GM21529 (cell line): ENCODE measurements around the gene RASIP1.
"Not testable (repeated sequence)": the region's sequence is repeated elsewhere in the genome, so short reads cannot be mapped to it uniquely, and the experiment has no call there.

Experiments
- ATAC-seq: cut with Tn5 transposase; IDR thresholded peaks from one replicate; pipeline ENCODE4 v1.9.1; 2021; ENCODE audit not compliant: unreplicated experiment

RASIP1 gene

DNA sequence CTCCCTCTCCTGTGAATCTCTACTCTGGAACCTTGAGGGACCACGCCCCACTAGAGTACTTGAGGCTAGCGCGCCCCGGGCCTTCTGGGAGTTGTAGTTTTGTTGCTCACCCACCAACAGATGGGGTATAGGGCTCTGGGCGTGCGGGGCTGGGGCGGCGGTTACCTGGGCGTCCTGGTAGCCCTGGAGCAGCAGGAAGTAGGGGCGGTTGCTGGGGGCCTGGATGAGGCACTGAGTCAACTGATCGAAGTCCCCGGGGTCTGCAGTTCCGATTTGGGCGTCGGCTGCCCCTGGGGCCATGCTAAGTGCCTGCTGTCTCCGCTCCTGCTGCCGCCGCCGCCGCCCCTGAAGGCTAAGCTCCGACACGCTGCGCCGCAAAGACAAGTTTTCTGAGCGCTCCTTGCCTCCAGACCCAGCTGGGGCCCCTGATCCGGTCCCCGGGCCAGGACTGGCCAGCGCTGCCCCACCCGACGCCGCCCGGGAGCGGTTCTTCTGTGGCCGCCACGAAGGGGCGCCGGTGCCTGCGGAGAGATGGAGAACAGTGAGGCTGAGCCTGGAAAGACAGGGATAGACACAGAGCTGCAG is 5.3 kb downstream of the RASIP1 start:
- ATAC-seq, result no peak

DNA sequence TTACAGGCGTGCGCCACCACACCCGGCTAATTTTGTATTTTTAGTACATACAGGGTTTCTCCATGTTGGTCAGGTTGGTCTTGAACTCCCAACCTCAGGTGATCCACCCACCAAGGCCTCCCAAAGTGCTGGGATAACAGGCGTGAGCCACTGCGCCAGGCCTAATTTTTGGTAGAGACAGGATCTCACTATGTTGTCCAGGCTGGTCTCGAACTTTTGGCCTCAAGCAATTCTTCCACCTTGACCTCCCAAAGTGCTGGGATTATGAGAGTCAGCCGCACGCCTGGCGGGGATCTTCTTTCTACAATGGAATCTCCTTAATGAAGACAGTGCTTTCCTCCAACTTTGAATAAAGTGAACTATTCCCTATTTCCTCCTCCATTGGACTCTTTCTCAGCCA is 5.8 kb downstream of the RASIP1 start:
- ATAC-seq, result no peak

DNA sequence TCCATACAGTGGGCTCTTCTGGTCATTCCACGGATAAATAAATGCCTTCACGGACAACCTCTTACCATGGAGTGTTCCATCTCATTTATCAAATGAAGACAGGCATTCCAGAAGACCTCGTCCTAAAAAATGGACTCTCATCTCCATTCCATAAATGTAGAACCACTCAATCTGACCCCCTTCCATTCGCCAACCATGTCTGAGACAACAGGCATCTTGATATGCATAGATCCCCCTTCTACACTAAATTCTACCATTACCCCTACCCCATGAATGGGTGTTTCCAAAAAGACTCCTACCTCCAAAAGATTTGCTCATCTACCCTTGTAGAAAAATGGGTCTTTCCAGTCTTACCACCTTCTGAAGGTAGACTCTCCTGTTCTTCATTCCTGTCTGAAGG is 9.0 kb downstream of the RASIP1 start:
- ATAC-seq, result no peak

DNA sequence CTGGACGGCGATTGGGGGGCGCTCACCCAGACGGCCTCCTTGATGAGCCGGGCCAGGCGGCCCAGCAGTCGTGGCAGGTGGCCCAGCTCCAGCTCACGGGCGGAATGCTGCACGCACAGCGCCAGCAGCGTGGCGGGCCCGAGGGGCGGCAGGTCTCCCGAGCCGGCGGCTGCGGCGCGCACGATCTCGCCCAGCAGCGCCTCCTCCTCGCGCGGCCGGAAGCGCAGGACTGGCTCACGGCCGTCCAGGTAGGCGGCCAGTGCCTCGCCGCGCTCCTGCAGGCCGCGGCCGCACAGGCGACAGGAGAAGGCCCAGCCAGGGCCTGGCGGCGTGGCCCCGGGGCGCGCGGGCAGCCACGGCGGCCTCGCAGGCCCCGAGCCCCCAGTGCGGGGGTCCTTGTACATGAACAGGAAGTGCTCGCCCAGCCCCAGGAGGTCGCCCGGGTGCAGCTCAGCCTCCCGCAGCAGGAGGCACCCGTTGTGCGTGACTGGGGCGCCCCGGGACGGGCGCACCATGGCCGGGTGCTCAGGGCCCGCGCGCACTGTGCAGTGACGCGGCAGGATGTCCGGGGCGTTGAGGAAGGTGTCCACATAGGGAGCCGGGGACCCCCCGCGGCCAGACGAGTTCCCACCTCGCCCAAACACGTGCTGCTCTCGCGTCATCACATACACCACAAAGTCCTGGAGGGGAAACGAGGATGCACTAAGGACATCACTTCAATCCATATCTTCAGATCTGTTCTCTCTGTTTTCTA is 11.3 kb downstream of the RASIP1 start:
- ATAC-seq, result no peak

DNA sequence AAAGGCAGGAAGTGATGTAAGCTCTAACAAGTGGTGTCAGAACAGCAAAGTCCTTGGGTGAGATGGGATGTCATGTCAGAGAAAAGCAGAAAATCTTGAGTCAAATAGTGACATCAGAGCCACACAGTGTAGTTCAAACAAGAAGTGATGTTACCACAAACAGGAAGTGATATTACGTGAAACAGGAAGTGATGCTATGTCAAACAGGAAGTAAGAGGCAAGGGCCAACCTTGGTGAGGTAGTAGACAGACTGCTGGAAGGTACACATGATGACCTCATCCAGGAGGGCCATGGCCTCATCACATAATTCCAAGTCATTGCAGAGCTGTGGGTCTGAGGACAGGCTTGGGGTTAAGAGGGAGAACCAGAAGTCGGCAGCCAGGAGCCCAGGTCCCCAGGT is 13.9 kb downstream of the RASIP1 start:
- no peak for ATAC-seq

DNA sequence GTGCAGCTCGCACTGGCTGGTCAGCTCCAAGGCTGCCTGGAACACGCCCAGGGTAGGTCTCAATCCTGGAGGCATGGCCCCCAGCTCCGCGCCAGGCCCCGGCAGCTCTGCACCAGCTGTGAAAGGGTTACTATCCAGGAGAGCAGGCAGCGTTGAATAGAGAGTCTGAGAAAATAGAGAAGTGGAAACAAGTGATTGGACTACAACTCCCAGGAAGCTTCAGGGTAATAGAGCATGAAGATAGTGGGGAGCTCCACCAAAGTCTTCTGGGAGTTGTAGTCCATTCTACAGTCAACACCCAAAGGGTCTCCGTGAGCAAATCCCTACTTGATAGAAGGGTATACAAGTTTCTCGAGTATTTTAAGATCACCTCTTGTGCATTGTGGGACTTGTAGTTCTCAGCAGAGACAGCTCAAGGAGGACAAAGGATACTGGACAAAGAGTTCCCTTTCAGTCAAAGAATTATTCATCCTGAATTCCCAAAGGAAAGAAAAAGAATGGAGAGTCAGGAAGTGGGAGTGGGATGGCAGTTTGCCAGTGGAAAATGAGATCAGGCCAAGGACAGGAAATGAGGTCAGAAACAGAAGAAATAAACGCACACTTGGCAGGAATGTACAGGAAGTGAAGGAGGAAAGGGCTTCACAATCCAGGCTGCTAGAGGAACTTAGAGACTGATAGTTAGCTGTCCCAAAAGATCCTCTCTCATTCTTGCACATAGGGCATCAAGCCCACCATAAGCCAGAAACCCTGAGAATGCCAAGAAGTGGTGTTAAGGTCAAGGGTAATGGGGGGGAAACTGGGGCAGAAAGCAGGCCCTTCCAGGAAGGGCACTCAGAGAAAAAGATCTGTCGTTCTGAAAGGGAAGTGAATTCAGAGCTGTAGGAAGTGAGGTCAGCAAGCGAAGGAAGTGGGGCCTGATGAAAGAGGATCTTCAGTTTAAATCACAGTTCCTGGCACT is 15.3 kb downstream of the RASIP1 start:
- no peak for ATAC-seq

- no peak for ATAC-seq
Measured at GRCh38 chr19:48722196-48722708, 18.2 kb downstream of the RASIP1 start.

GRCh38 chr19:48720613-48721296 is 19.7 kb downstream of the RASIP1 start:
- ATAC-seq, result peak; percentile 75

DNA sequence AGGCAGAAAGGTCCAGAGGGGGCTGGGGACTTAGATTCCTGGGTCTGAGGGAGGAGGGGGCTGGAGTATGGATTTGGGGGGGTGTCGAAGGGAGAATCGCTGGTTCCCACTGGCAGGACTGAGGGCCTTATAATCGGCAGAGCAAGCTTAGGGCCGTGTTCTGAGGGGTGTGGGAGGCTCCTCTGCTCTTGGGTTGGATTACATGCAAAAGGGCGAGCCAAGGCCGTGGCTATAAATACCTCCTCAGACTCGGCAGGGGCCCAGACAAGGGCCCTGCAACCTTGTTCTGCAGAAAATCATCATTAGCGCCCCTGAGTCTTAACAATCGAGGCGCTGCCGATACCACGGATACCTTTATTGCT is 20.2 kb downstream of the RASIP1 start:
- no peak for ATAC-seq

GRCh38 chr19:48719263-48720171 is 20.9 kb downstream of the RASIP1 start, which contains the start of gene MAMSTR:
TSS of gene MAMSTR (minus strand) at chr19:48719725. CDS start at chr19:48719031, 694 bp downstream.
- ATAC-seq, result no peak

DNA sequence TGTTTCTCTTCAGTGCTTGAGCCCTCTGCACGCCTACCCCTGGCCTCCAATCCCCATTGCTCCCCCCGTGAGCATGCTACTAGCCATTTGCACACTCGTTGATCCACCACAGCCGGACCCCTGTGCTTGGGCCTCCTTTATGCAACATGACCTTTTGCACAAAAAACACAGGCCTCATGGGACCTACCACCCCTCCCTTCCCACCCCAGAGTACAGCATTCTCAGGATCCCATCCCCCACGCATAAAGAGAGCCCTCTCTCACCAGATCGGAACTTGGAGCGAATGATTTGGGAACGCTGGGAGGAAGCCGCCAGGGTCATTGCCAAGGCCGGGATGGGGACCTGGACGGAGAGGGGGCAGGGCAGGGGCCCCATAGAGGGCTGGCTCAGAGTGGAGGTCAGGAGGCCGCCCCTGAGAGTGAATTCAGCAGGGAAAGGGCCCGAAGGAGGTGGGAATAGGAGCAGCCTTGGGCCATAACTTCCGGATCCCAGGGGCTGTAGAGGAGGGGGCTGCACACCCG is 21.6 kb downstream of the RASIP1 start:
- ATAC-seq, result no peak

GRCh38 chr19:48718106-48718505 is 22.3 kb downstream of the RASIP1 start:
- ATAC-seq, result not testable (repeated sequence)

DNA sequence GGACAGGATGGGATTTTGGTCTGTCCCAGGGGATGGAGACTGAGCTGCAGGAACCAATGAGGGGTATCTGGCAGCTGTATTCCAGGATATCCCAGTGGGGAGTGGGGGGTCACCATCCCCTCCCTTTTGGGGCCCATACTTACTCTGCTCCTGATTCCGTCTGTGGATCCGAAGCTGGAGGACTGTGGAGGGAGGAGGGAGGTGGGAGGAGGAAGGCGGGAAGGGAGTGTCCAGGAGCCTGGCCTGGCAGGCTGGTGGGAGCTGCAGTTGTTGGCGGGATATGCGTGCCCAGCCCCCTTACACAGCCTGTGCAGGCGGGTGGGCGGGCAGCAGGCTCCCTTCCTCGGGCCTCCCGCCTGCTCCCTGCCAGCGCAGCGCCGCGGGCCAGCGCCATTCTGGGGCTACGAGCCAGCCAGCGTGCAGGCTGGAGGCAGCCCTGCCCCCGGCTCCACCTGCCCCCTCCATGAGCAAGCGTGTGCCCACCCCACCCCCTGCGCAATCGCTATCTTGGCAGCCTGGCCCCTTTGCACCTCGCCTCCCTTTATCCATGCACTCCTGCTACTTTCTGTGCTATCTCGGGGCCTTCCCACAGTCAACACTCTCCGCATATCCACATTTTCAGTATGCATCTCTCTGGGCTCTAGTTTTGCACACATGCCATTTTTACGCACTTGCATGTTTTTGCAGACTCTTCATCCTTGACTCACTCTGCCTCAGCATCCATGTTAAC is 23.7 kb downstream of the RASIP1 start:
- ATAC-seq, result no peak

DNA sequence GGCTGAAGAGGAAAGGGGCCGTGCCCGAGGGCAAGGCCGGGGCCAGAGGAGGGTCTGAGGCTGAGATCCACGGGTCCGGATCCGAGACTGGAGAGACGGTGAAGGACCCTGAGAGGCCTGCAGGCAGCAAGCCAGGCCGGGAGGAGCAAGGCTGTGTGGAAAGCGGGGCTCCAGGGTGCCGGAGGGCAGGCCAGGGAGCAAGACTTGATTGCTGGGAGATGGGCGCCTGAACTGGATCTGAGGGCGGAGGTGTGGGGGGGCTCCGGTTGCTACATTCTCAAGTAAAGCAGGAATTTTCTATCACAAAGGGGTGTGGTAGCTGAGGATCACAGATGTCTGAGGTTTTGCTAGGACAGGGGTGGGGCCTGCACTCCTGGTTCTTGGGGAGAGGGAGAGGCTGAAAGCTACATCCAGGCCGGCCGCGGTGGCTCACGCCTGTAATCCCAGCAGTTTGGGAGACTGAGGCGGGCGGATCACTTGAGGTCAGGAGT is 24.7 kb downstream of the RASIP1 start:
- no peak for ATAC-seq

DNA sequence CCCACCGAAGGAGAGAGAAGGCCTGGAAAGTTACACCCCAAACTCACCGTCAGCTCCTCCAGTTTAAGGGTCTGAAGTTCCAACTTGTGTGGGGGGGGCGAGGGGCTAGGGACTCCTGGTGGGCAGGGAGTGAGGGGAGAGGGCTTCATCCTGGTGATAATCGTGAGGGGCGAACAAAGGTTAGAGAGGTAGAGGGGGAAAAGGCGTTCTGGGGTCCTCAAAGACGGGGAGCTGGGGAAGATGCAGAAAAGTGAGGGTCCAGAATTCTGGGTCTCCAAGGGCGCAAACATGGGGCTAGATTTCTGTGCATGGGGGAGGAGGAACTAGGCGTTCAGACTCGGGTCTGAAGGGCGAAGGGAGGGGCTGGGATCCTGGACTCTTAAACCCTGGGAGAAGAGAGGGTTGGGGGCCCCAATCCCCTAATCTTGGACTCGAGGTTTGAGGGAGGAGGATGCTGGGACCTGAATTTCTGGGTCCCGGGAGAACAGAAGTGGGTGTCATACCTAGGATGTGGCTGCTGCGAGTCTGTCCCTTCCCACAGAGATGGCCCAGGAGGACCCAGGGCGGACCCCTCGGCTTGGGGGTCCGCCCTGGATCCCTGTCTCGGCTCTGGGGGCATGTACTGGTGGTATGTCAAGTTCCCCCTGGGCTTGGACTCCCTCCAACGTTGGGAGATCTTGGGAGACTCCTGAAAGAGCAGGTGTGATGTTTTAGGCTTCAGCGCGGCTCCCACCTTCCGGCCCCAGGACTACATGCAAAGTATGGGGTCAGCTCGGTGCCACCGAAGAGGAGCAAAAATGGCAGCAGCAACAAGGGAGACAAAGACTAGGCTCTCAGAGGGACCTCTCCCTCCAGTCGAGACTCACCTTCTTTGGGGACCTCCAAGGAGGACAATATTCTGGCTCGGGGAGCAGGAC is 25.4 kb downstream of the RASIP1 start:
- no peak for ATAC-seq

DNA sequence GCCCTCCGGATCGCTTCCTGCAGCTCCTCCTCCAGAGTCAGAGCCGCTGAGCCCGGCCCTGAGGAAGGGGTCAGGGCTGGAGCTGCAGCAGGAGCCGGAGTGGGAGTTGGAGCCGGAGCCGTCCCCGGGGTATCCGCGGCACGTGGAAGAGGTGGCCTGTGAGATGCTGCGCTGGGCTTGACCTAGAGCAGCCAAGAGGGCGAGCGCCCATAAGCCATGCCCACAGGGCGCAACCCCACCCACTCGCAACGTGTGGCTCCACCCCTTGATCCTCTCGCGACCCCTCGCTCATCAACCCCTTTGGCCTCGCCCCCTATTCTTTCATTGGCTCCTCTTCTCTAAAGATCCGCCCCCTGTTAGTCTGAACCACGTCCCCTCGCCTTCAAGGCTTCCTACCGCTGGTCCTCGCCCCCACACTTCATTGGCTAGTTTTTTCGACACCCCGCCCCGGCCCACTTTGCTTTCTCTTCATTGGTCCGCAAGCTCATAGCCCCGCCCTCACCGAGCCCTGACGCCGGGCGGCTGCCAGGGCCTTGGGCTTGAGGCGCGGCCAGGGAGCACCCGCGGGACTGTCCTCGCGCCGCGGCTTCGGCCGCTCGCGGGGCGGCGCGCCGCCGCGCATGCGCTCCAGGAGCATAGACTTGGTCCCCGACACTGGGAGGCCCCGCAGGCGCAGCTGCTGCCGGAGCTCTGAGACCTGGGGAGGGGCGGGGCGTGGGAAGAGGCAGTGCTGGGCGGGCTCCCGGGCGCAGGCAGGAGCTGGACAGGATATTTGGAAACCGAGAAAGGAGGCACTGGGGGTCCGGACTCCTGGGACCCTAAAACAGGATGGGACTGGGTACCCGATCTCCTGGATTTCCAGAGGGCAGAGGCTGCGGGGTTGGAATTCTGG is 26.3 kb downstream of the RASIP1 start:
- peak; percentile 85 for ATAC-seq
